Lung (tissue), 12 donors: ENCODE data around the gene SMIM33. TPM values are rescaled to one million over a fixed set of nuclear protein-coding genes. Genes with fewer than 3 reads are reported as not detected.
A peak's percentile ranks its signal among the peaks of the same experiment; 100 is the strongest.

Source experiments
- ATAC-seq: fragments of 200-7000 bp; cut with Tn5 transposase; one replicate; pipeline ENCODE4 v1.9.1; 2020; ENCODE audit warnings: moderate number of reproducible peaks; ENCODE audit not compliant: insufficient read depth, low FRiP score
- DNase-seq, 3 donors: peaks; one replicate each; pipeline ENCODE4 v3.0.0-alpha.2; 2013 to 2017
- H3K27ac ChIP-seq, 2 donors: one replicate each; pipeline ENCODE4 v1.5.1; 2013; ENCODE audit warnings: mild to moderate bottlenecking in 2 of 2, moderate library complexity in 2 of 2, control low read depth in 1 of 2, inconsistent platforms in 1 of 2, low read depth in 1 of 2, low read length in 1 of 2
- H3K27me3 ChIP-seq, 3 donors: one replicate each; pipeline ENCODE4 v1.5.1; 2013; ENCODE audit warnings: low read length in 2 of 3; ENCODE audit not compliant: control insufficient read depth in 3 of 3, insufficient read depth in 3 of 3
- H3K36me3 ChIP-seq, 4 donors: one replicate each; pipeline ENCODE4 v1.5.1; 2013; ENCODE audit warnings: low read length in 4 of 4, mild to moderate bottlenecking in 1 of 4, moderate library complexity in 1 of 4; ENCODE audit not compliant: control insufficient read depth in 4 of 4, insufficient read depth in 4 of 4
- H3K4me1 ChIP-seq, 5 donors: one replicate each; pipeline ENCODE4 v1.5.1; 2013; ENCODE audit warnings: low read length in 5 of 5, mild to moderate bottlenecking in 2 of 5, moderate library complexity in 1 of 5; ENCODE audit not compliant: control insufficient read depth in 5 of 5, insufficient read depth in 5 of 5
- H3K4me3 ChIP-seq: one replicate; pipeline ENCODE4 v1.5.1; 2013; ENCODE audit warnings: mild to moderate bottlenecking, control low read depth, moderate library complexity
- H3K9ac ChIP-seq, 2 donors: one replicate each; pipeline ENCODE4 v1.5.1; 2013; ENCODE audit warnings: low read length in 2 of 2, control low read depth in 1 of 2; ENCODE audit not compliant: insufficient read depth in 1 of 2
- H3K9me3 ChIP-seq, 4 donors: one replicate each; pipeline ENCODE4 v1.5.1; 2013; ENCODE audit warnings: low read length in 3 of 4, mild to moderate bottlenecking in 1 of 4, moderate library complexity in 1 of 4; ENCODE audit not compliant: control insufficient read depth in 4 of 4, insufficient read depth in 3 of 4
- WGBS, 2 donors: extraction: QIAGEN DNeasy Blood & Tissue Kit; methylation state at CpG; one replicate each; pipeline ENCODE4 v1.1.7; 2013; 5-methylcytosine and 5-hydroxymethylcytosine counted together
- polyA plus RNA-seq, 2 donors: library from polyadenylated mRNA; stranded (reverse); fragments of 200-250 nt; gene quantifications; one replicate each; pipeline ENCODE4 v1.2.1, GENCODE V29; 2013
- total RNA-seq, 2 donors: library from RNA; depleted of rRNA in 1 of 2; stranded (reverse); fragments of >200 nt in 1 of 2; gene quantifications; one replicate each; pipeline ENCODE4 v1.2.1, GENCODE V29; 2014 to 2021
- TF ChIP-seq, protein P1 (sequence below): IDR thresholded peaks from 2 replicates; pipeline ENCODE4 v1.5.1; 2012; ENCODE audit warnings: mild to moderate bottlenecking; ENCODE audit errors: control extremely low read depth, extremely low read depth
- donor health status: control.
- donor health status: control.
- donor health status: Bipolar disorder and iron deficiency.
- donor health status: healthy.
- donor health status: DM: yes; HTN: yes; CAD: no.

SMIM33 gene
- total and polyA plus RNA-seq, 4 donors, result 0.17 TPM; not detected in 3

DNA sequence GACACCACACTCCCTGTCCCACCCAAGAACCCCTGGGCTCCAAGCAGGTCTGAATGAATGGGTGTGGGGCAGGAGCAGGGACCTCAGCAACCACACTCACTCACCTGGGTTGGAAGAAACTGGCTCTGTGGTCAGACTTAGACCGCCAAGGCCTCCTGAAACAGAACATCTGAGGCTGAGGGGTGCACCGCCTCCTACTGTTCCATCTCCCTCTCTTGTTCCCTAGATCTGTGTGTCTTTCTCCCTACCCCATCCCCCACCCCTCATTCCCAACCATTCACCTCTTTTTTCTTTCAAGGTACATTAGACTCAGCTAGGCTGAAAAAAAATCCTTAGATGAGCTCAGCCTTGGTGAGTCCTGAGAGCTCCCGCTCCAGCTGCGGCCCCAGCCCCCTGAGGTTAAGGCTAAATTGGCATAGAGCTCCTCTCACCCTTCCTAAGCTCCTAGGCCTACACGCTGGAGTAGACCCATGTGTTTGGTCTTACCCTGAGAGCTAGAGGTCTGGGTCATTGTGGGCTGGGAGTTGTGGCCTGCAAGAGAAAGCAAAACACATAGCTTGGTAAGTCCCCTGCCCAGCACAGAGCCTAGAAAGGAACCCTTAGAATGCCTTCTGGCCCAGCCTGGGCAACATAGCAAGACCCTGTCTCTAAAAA is 13.0 kb upstream of the SMIM33 start:
- ATAC-seq, result no peak
- H3K9me3 ChIP-seq, result peaks cover 0 to 2% (median 0%) of the 10 kb centered on the region in 4 donors
- DNase-seq, result no peak
- no peak overlapping the region for H3K9ac ChIP-seq
- H3K27ac ChIP-seq, result no peak overlapping the region
- H3K4me3 ChIP-seq, result no peak overlapping the region
- H3K4me1 ChIP-seq, result peaks cover 0 to 4% (median 0%) of the 10 kb centered on the region in 5 donors
- WGBS, 2 donors, result 86 to 92% methylated on average over 5 of the region's 5 CpGs
- H3K36me3 ChIP-seq, result peaks cover 0 to 9% (median 0%) of the 10 kb centered on the region in 4 donors
- no peaks in the 10 kb centered on the region for H3K27me3 ChIP-seq
- TF ChIP-seq, protein P1, sequence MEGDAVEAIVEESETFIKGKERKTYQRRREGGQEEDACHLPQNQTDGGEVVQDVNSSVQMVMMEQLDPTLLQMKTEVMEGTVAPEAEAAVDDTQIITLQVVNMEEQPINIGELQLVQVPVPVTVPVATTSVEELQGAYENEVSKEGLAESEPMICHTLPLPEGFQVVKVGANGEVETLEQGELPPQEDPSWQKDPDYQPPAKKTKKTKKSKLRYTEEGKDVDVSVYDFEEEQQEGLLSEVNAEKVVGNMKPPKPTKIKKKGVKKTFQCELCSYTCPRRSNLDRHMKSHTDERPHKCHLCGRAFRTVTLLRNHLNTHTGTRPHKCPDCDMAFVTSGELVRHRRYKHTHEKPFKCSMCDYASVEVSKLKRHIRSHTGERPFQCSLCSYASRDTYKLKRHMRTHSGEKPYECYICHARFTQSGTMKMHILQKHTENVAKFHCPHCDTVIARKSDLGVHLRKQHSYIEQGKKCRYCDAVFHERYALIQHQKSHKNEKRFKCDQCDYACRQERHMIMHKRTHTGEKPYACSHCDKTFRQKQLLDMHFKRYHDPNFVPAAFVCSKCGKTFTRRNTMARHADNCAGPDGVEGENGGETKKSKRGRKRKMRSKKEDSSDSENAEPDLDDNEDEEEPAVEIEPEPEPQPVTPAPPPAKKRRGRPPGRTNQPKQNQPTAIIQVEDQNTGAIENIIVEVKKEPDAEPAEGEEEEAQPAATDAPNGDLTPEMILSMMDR, result no peak

DNA sequence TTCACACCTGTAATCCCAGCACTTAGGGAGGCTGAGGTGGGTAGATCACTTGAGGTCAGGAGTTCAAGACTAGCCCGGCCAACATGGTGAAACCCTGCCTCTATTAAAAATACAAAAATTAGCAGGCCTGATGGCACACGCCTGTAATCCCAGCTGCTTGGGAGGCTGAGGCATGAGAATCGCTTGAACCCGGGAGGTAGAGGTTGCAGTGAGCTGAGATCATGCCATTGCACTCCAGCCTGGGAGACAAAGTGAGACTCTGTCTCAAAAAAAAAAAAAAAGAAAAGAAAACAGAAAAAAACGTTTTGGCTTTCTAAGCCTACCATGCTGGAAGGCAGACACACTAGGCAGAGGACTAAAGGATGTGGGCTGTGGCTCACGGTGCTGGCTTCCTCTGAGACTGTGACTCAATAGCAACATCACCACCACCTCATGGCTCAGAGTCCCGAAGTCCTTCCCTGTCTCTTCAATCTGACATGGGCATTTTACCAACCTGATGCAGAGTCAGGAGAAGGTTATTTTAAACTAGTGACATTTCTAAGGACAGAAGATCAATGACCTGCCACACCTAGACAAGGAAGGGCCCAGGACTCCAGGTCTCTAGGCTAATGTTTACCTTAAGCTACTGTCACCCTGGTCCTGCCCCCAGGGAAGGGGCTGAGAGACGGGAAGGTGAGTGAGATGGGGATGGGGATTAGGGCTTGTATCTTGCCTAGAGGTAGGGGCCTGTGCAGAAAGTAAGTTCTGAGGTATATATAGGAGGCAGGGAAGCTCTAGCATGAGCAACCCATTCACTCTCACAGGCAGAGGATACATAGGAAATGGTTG is 12.0 kb upstream of the SMIM33 start:
- H3K4me3 ChIP-seq, result no peak overlapping the region
- WGBS, 2 donors, result 55 to 59% methylated on average over 8 of the region's 8 CpGs
- no peak for ATAC-seq

DNA sequence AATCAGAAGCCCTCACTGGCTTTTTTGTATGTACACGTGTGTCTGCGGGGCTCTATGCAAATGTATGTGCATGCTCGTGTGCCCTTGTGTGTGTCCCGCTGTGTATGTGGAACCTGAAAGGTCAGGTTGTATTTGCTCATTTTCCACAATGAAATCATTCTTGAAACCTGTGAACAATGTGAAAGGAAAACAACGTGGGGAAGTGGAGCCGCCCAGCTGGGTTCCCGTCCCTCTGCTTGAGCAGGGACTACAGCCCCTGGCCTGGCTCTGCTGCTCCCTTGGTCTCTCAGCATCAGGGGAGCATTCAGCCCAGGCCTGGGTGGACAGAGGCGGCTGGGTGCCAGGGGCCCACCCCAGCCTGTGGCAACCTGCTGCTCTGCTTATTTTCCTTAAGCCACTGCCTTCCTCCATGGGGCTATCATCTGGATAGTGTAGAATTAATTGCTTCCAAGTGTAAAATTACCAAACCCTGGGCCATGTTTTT is 11.3 kb upstream of the SMIM33 start:
- H3K27ac ChIP-seq, result peak overlapping the region; percentile 38 to 66
- no peak overlapping the region for H3K9ac ChIP-seq
- DNase-seq (peak in 2 of 3 donors; percentile 32 to 52), ATAC-seq (no peak)
- no peak overlapping the region for H3K4me3 ChIP-seq
- H3K9me3 ChIP-seq, result no peaks in the 10 kb centered on the region
- H3K27me3 ChIP-seq, result no peaks in the 10 kb centered on the region
- 44 to 78% methylated on average over 8 of the region's 8 CpGs for WGBS, 2 donors
- peaks cover 0 to 2% (median 0%) of the 10 kb centered on the region in 4 donors for H3K36me3 ChIP-seq
- TF ChIP-seq, protein P1, result no peak
- peaks cover 0 to 5% (median 0%) of the 10 kb centered on the region in 5 donors for H3K4me1 ChIP-seq

More for the DNA sequence above, 12.0 kb upstream of the SMIM33 start:
- no peak overlapping the region for H3K9ac ChIP-seq
- peaks cover 0 to 7% (median 0%) of the 10 kb centered on the region in 4 donors for H3K36me3 ChIP-seq
- H3K4me1 ChIP-seq, result peaks cover 0 to 5% (median 0%) of the 10 kb centered on the region in 5 donors
- peak overlapping the region; percentile 7 to 66 for H3K27ac ChIP-seq
- DNase-seq, result no peak
- TF ChIP-seq, protein P1, result no peak
- H3K27me3 ChIP-seq, result no peaks in the 10 kb centered on the region
- H3K9me3 ChIP-seq, result no peaks in the 10 kb centered on the region
